Trophoblast cell (in vitro differentiated cells and primary cell): ENCODE data around the gene GALNT18.

Experiments used
- DNase-seq, 2 donors: peaks; one replicate each; pipeline ENCODE4 v3.0.0-alpha.2; 2016
- H2AFZ ChIP-seq: 2 replicates; pipeline ENCODE4 v1.6.1; 2013; ENCODE audit warnings: low read length, moderate library complexity, mild to moderate bottlenecking; ENCODE audit not compliant: insufficient read depth, poor library complexity
- H2AK5ac ChIP-seq: 2 replicates; pipeline ENCODE4 v1.6.1; 2013; ENCODE audit warnings: mild to moderate bottlenecking, low read length
- H2BK120ac ChIP-seq: 2 replicates; pipeline ENCODE4 v1.6.1; 2013; ENCODE audit warnings: low read length, mild to moderate bottlenecking, moderate library complexity; ENCODE audit not compliant: insufficient read depth, poor library complexity
- H2BK12ac ChIP-seq: 2 replicates; pipeline ENCODE4 v1.6.1; 2013; ENCODE audit warnings: mild to moderate bottlenecking, low read length, moderate library complexity
- H2BK5ac ChIP-seq: 2 replicates; pipeline ENCODE4 v1.6.1; 2013; ENCODE audit warnings: low read length, low read depth, moderate library complexity, mild to moderate bottlenecking; ENCODE audit not compliant: poor library complexity
- H3K14ac ChIP-seq: 2 replicates; pipeline ENCODE4 v1.6.1; 2013; ENCODE audit warnings: mild to moderate bottlenecking, low read length
- H3K18ac ChIP-seq: 2 replicates; pipeline ENCODE4 v1.6.1; 2013; ENCODE audit warnings: mild to moderate bottlenecking, low read length
- H3K23ac ChIP-seq: 2 replicates; pipeline ENCODE4 v1.6.1; 2013; ENCODE audit warnings: low read length
- H3K27ac ChIP-seq: 2 replicates; pipeline ENCODE4 v1.5.1; 2013; ENCODE audit warnings: low read depth, mild to moderate bottlenecking, inconsistent platforms, low read length, moderate library complexity
- H3K27me3 ChIP-seq: 2 replicates; pipeline ENCODE4 v1.6.1; 2013; ENCODE audit warnings: inconsistent platforms, mild to moderate bottlenecking, low read length, moderate library complexity; ENCODE audit not compliant: insufficient read depth
- H3K36me3 ChIP-seq, 2 experiments: 1 replicate in 1 of 2; 2 replicates in 1 of 2; pipeline ENCODE4 v1.6.1; 2013; ENCODE audit warnings: low read length in 2 of 2, mild to moderate bottlenecking in 2 of 2, moderate library complexity in 1 of 2; ENCODE audit not compliant: insufficient read depth in 2 of 2, control insufficient read depth in 1 of 2
- H3K4ac ChIP-seq: 2 replicates; pipeline ENCODE4 v1.6.1; 2013; ENCODE audit warnings: low read depth, mild to moderate bottlenecking, low read length, moderate library complexity
- H3K4me1 ChIP-seq, 2 experiments: 1 replicate in 1 of 2; 2 replicates in 1 of 2; pipeline ENCODE4 v1.6.1; 2013; ENCODE audit warnings: low read length in 2 of 2, mild to moderate bottlenecking in 2 of 2, moderate library complexity in 1 of 2; ENCODE audit not compliant: insufficient read depth in 2 of 2, control insufficient read depth in 1 of 2
- H3K4me2 ChIP-seq: 2 replicates; pipeline ENCODE4 v1.6.1; 2013; ENCODE audit warnings: inconsistent platforms, mild to moderate bottlenecking, low read length, moderate library complexity
- H3K4me3 ChIP-seq: 2 replicates; pipeline ENCODE4 v1.5.1; 2013; ENCODE audit warnings: mild to moderate bottlenecking, low read depth, low read length, inconsistent platforms
- H3K79me1 ChIP-seq: one replicate; pipeline ENCODE4 v1.6.1; 2013; ENCODE audit warnings: low read length
- H3K79me2 ChIP-seq: 2 replicates; pipeline ENCODE4 v1.6.1; 2013; ENCODE audit warnings: low read length, mild to moderate bottlenecking; ENCODE audit not compliant: control insufficient read depth, insufficient read depth, poor library complexity
- H3K9ac ChIP-seq: 2 replicates; pipeline ENCODE4 v1.6.1; 2013; ENCODE audit warnings: mild to moderate bottlenecking, low read length
- H3K9me3 ChIP-seq: 2 replicates; pipeline ENCODE4 v1.6.1; 2013; ENCODE audit warnings: low read depth, mild to moderate bottlenecking, control low read depth, inconsistent platforms, low read length; ENCODE audit not compliant: insufficient read depth
- H4K12ac ChIP-seq: 2 replicates; pipeline ENCODE4 v1.6.1; 2013; ENCODE audit warnings: low read depth, mild to moderate bottlenecking, low read length, moderate library complexity
- H4K8ac ChIP-seq: 2 replicates; pipeline ENCODE4 v1.6.1; 2013; ENCODE audit warnings: low read depth, mild to moderate bottlenecking, low read length, moderate library complexity
- H4K91ac ChIP-seq: one replicate; pipeline ENCODE4 v1.6.1; 2013; ENCODE audit warnings: low read depth, mild to moderate bottlenecking, low read length, moderate library complexity
- WGBS: extraction: QIAGEN DNeasy Blood & Tissue Kit; methylation state at CpG from one replicate; pipeline ENCODE4 v1.1.7; 2013; ENCODE audit warnings: missing lambda C conversion rate; ENCODE audit not compliant: insufficient read length, insufficient coverage; ENCODE audit errors: extremely low coverage; 5-methylcytosine and 5-hydroxymethylcytosine counted together

The GALNT18 gene

DNA sequence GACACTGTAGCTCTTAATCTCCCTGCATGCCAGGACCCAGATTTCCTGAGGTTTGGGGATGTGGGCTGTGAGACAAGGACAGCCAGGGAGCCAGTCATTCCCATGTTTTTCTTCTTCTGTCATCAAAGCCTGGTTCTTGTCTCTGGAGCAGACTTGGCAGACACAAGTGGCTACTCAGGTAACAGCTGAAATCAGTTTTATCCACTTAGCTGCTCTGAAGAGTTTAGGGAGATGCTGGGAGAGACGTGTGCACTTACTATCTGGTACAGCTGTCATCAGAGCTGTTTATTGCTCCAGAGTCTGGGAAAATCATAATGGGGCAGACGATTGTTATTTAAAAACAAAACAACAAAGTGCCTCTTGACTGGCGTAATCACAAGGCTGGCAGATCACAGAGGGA is 325.4 kb downstream of the GALNT18 start:
- H3K79me2 ChIP-seq: no peaks in the 10 kb centered on the region
- no peak overlapping the region for H3K4me3 ChIP-seq

GRCh38 chr11:11294551-11294855 is 327.3 kb downstream of the GALNT18 start:
- DNase-seq: no peak
- Histone ChIP-seq H3K23ac (no peak overlapping the region), H3K4me2 (no peak overlapping the region), H3K79me1 (no peaks in the 10 kb centered on the region), H3K79me2 (no peaks in the 10 kb centered on the region), H3K18ac (no peak overlapping the region), H3K4ac (no peak overlapping the region), H3K36me3 (no peaks in the 10 kb centered on the region), H2BK12ac (no peak overlapping the region), H4K12ac (no peak overlapping the region), H4K8ac (no peak overlapping the region), H2BK5ac (no peak overlapping the region), H4K91ac (no peak overlapping the region), H2BK120ac (no peak overlapping the region), H3K14ac (no peak overlapping the region), H3K4me3 (no peak overlapping the region), H3K9me3 (no peaks in the 10 kb centered on the region), H3K4me1 (peaks cover 0 to 3% of the 10 kb centered on the region in 2 experiments), H2AK5ac (no peak overlapping the region), H2AFZ (no peak overlapping the region), H3K27me3 (no peaks in the 10 kb centered on the region), H3K9ac (no peak overlapping the region), H3K27ac (no peak overlapping the region)
- no CpG with 5 or more reads among the region's 3 CpGs for WGBS

More for the DNA sequence above, 325.4 kb downstream of the GALNT18 start:
- H3K27ac ChIP-seq: no peak overlapping the region
- no peaks in the 10 kb centered on the region for H3K36me3 ChIP-seq
- no peak overlapping the region for H2AK5ac ChIP-seq
- H3K27me3 ChIP-seq: no peaks in the 10 kb centered on the region
- no peak overlapping the region for H3K4me2 ChIP-seq
- H3K18ac ChIP-seq: no peak overlapping the region
- WGBS: no CpG with 5 or more reads among the region's 3 CpGs
- no peak overlapping the region for H4K12ac ChIP-seq
- no peak overlapping the region for H2BK12ac ChIP-seq
- H3K14ac ChIP-seq: no peak overlapping the region
- no peak overlapping the region for H4K8ac ChIP-seq
- H3K79me1 ChIP-seq: no peaks in the 10 kb centered on the region
- no peak overlapping the region for H3K9ac ChIP-seq
- no peaks in the 10 kb centered on the region for H3K4me1 ChIP-seq
- no peak overlapping the region for H3K23ac ChIP-seq
- H2BK5ac ChIP-seq: no peak overlapping the region
- H2AFZ ChIP-seq: no peak overlapping the region
- H4K91ac ChIP-seq: no peak overlapping the region
- no peak overlapping the region for H2BK120ac ChIP-seq
- DNase-seq: no peak
- H3K9me3 ChIP-seq: no peaks in the 10 kb centered on the region
- H3K4ac ChIP-seq: no peak overlapping the region

GRCh38 chr11:11293798-11294550 is 327.8 kb downstream of the GALNT18 start:
- no CpG with 5 or more reads among the region's 5 CpGs for WGBS
- H2AK5ac ChIP-seq: no peak overlapping the region
- H4K12ac ChIP-seq: no peak overlapping the region
- no peak overlapping the region for H3K27ac ChIP-seq
- H3K9me3 ChIP-seq: no peaks in the 10 kb centered on the region
- no peak overlapping the region for H4K8ac ChIP-seq
- no peak overlapping the region for H3K4ac ChIP-seq
- no peak overlapping the region for H2BK120ac ChIP-seq
- H2BK5ac ChIP-seq: no peak overlapping the region
- no peaks in the 10 kb centered on the region for H3K36me3 ChIP-seq
- DNase-seq: no peak
- H3K79me2 ChIP-seq: no peaks in the 10 kb centered on the region
- no peak overlapping the region for H2AFZ ChIP-seq
- H3K18ac ChIP-seq: no peak overlapping the region
- no peaks in the 10 kb centered on the region for H3K79me1 ChIP-seq
- no peak overlapping the region for H2BK12ac ChIP-seq
- H3K14ac ChIP-seq: no peak overlapping the region
- H3K9ac ChIP-seq: no peak overlapping the region
- no peak overlapping the region for H3K23ac ChIP-seq
- no peaks in the 10 kb centered on the region for H3K27me3 ChIP-seq
- H4K91ac ChIP-seq: no peak overlapping the region
- peaks cover 0 to 3% of the 10 kb centered on the region in 2 experiments for H3K4me1 ChIP-seq
- H3K4me2 ChIP-seq: no peak overlapping the region
- H3K4me3 ChIP-seq: no peak overlapping the region

- Histone ChIP-seq H3K79me1 (no peaks in the 10 kb centered on the region), H4K8ac (no peak overlapping the region), H2AK5ac (no peak overlapping the region), H3K9me3 (no peaks in the 10 kb centered on the region), H2AFZ (no peak overlapping the region), H2BK120ac (no peak overlapping the region), H3K36me3 (no peaks in the 10 kb centered on the region), H2BK12ac (no peak overlapping the region), H4K12ac (no peak overlapping the region), H3K4ac (no peak overlapping the region), H3K23ac (no peak overlapping the region), H4K91ac (no peak overlapping the region), H3K27me3 (no peaks in the 10 kb centered on the region), H3K4me1 (peaks cover 0 to 3% of the 10 kb centered on the region in 2 experiments), H3K9ac (no peak overlapping the region), H3K4me2 (no peak overlapping the region), H3K79me2 (no peaks in the 10 kb centered on the region), H3K27ac (no peak overlapping the region), H3K14ac (no peak overlapping the region), H3K4me3 (no peak overlapping the region), H2BK5ac (no peak overlapping the region), H3K18ac (no peak overlapping the region)
- no CpG with 5 or more reads among the region's 12 CpGs for WGBS
- DNase-seq: no peak
These were observed 329.0 kb downstream of the GALNT18 start for GRCh38 chr11:11292839-11293238.
